Stomach (tissue), 9 donors: ENCODE measurements around the gene RAD21L1. TPM values are rescaled to one million over a fixed set of nuclear protein-coding genes. Genes with fewer than 3 reads are reported as not detected.

Experiments used
- DNase-seq, 2 donors: peaks; one replicate each; pipeline versions ENCODE4 v3.0.0 to v3.0.0-alpha.2; 2013 to 2019
- H3K27ac ChIP-seq, 5 donors: fragments of 200-600 bp in 4 of 5; sonication (generic) in 4 of 5; one replicate each; pipeline ENCODE4 v1.5.1; 2013 to 2019; ENCODE audit warnings: mild to moderate bottlenecking in 1 of 5, moderate library complexity in 1 of 5
- H3K27me3 ChIP-seq, 3 donors: fragments of 200-600 bp; sonication (generic); one replicate each; pipeline ENCODE4 v1.5.1; 2017 to 2019; ENCODE audit warnings: mixed run types in 1 of 3
- H3K36me3 ChIP-seq, 4 donors: fragments of 200-600 bp; sonication (generic); 1 replicate in 3 of 4; 2 replicates in 1 of 4; pipeline ENCODE4 v1.5.1; 2016 to 2019
- H3K4me1 ChIP-seq, 4 donors: fragments of 200-600 bp; sonication (generic); one replicate each; pipeline ENCODE4 v1.5.1; 2016 to 2019
- H3K4me3 ChIP-seq, 4 donors: fragments of 200-600 bp; sonication (generic) in 3 of 4; one replicate each; pipeline ENCODE4 v1.5.1; 2016 to 2019; ENCODE audit warnings: mild to moderate bottlenecking in 1 of 4
- H3K9me3 ChIP-seq, 4 donors: fragments of 200-600 bp; sonication (generic); one replicate each; pipeline ENCODE4 v1.5.1; 2016 to 2019
- EP300 ChIP-seq: sonication (generic); formaldehyde crosslinking; IDR thresholded peaks from one replicate; pipeline ENCODE4 v1.6.1; 2017; ENCODE audit warnings: antibody characterized with exemption
- POLR2A ChIP-seq, 4 donors: fragments of 450-650 bp; IDR thresholded peaks; one replicate each; pipeline ENCODE4 v1.6.1; 2016; ENCODE audit warnings: antibody characterized with exemption in 4 of 4, control low read depth in 2 of 4, mild to moderate bottlenecking in 1 of 4, moderate library complexity in 1 of 4
- POLR2AphosphoS5 ChIP-seq, 3 donors: sonication (generic); formaldehyde crosslinking; IDR thresholded peaks; one replicate each; pipeline ENCODE4 v1.6.1; 2016; ENCODE audit warnings: antibody characterized with exemption in 3 of 3
- whole genome bisulfite sequencing, 5 donors: extraction: QIAGEN DNeasy Blood & Tissue Kit in 3 of 5; methylation state at CpG; one replicate each; pipeline versions ENCODE4 v1.1.5 to v1.1.7; 2013 to 2018; 5-methylcytosine and 5-hydroxymethylcytosine counted together
- intact Hi-C: fragments of 100-400 bp; cut with DNase I; formaldehyde crosslinking; loops from one replicate; pipeline ENCODE4 v1.15.1; 2023; ENCODE audit warnings: low total_unique reads
- polyA plus RNA-seq, 3 donors: library from polyadenylated mRNA; stranded (reverse); fragments of 200-250 nt; gene quantifications; one replicate each; pipeline ENCODE4 v1.2.3, GENCODE V29; 2013
- total RNA-seq, 5 donors: library from RNA; depleted of rRNA; stranded (reverse); fragments of >200 nt; gene quantifications; one replicate each; pipeline versions ENCODE4 v1.1.0 to v1.2.3, GENCODE V29; 2014 to 2016
- TF ChIP-seq, protein P1 (sequence below), 7 experiments: fragments of 450-650 bp in 4 of 7; fragments of 200-600 bp in 3 of 7; sonication (generic) in 3 of 7; IDR thresholded peaks; one replicate each; pipeline ENCODE4 v1.5.1; 2016 to 2019; ENCODE audit warnings: antibody characterized with exemption in 7 of 7, control low read depth in 2 of 7, mild to moderate bottlenecking in 1 of 7
- donor health status: healthy with polysubstance abuse.
- donor health status: Bipolar disorder and iron deficiency.
- donor health status: healthy.

Gene RAD21L1
- total and polyA plus RNA-seq, 8 donors, result not detected

DNA sequence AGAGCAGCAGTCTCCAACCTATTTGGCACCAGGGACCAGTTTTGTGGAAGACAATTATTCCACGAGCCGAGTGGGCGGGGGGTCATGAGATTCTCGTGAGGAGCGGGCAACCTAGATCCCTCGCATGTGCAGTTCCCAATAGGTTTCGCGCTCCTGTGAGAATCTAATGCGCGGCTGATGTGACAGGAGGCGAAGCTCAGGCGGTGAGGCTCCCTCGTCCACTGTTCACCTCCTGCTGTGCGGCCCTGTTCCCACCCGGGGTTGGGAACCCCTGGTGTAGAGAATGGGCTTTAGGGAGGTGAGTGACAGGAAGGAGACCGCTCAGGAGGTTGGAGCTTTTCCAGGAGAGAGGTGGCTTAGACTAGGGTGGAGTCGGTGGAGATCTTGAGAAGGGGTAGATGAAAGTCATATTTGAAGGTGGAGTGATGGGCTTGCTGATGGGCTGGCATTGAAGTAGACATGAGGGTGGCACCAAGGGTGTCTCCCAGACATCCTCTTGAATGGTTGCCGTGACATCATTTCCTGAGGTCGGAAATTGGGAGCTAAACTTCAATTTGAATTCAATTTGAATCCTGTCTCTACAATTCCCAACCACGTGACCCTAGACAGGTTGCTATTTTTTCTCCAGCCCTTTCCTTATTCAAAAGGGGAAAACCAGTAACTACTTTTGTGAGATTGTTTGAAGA, 1.5 kb upstream of the RAD21L1 start:
- TF ChIP-seq POLR2AphosphoS5 (IDR thresholded peaks at IDR 0.05) (no peak), POLR2A (IDR thresholded peaks at IDR 0.05) (no peak), EP300 (no peak)
- TF ChIP-seq, protein P1, sequence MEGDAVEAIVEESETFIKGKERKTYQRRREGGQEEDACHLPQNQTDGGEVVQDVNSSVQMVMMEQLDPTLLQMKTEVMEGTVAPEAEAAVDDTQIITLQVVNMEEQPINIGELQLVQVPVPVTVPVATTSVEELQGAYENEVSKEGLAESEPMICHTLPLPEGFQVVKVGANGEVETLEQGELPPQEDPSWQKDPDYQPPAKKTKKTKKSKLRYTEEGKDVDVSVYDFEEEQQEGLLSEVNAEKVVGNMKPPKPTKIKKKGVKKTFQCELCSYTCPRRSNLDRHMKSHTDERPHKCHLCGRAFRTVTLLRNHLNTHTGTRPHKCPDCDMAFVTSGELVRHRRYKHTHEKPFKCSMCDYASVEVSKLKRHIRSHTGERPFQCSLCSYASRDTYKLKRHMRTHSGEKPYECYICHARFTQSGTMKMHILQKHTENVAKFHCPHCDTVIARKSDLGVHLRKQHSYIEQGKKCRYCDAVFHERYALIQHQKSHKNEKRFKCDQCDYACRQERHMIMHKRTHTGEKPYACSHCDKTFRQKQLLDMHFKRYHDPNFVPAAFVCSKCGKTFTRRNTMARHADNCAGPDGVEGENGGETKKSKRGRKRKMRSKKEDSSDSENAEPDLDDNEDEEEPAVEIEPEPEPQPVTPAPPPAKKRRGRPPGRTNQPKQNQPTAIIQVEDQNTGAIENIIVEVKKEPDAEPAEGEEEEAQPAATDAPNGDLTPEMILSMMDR (IDR thresholded peaks at IDR 0.05), result no peak
- WGBS, 5 donors, result 82 to 86% (median 83%) methylated on average over 19 to 20 of the region's 20 CpGs

DNA sequence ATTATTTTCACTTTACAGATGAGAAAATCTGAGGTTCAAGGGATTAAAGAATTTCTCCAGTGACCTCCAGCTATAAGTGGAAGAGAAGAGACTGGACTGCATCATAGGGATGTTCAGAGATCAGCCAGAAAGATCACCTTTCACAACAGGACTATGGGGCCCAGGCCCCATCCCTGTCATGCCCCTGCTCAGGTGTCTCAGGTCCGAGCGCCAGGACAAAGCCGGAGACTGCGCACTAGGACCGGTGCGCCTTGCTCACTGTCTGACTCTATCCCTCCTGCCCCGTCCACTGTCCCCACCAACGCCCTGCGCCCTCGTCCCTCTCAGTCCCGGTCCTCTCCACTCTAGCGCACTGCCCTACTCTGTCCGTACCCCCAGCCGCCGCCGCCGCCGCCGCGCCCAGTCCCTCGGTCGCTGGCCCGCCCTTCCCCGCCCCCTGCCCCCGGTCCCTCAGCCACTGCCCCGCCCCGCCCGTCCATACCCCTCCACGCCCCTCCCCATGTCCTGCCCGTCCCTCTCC, 521 bp upstream of the RAD21L1 start:
- Histone ChIP-seq H3K27ac (peak overlapping the region in 2 of 5 donors; percentile 44 to 47), H3K9me3 (no peaks in the 10 kb centered on the region), H3K36me3 (no peaks in the 10 kb centered on the region), H3K27me3 (peaks cover 0 to 47% (median 15%) of the 10 kb centered on the region in 3 donors), H3K4me1 (peaks cover 12 to 23% (median 21%) of the 10 kb centered on the region in 4 donors), H3K4me3 (peak overlapping the region; percentile 42 to 74 (median 72))
- WGBS, 5 donors, result 2 to 7% (median 4%) methylated on average over 18 to 30 of the region's 30 CpGs
- DNase-seq, result no peak
- TF ChIP-seq, protein P1 (IDR thresholded peaks at IDR 0.05), result no peak
- TF ChIP-seq EP300, result no peak
- no peak for TF ChIP-seq POLR2AphosphoS5 (IDR thresholded peaks at IDR 0.05)
- TF ChIP-seq POLR2A (IDR thresholded peaks at IDR 0.05), result no peak
- intact Hi-C loops, result no loop called here

More for the DNA sequence above, 1.5 kb upstream of the RAD21L1 start:
- Histone ChIP-seq H3K4me3 (no peak overlapping the region), H3K4me1 (peaks cover 12 to 23% (median 21%) of the 10 kb centered on the region in 4 donors), H3K9me3 (no peaks in the 10 kb centered on the region), H3K27me3 (peaks cover 0 to 37% (median 15%) of the 10 kb centered on the region in 3 donors), H3K36me3 (no peaks in the 10 kb centered on the region), H3K27ac (no peak overlapping the region)
- intact Hi-C loops, result no loop called here
- no peak for DNase-seq

DNA sequence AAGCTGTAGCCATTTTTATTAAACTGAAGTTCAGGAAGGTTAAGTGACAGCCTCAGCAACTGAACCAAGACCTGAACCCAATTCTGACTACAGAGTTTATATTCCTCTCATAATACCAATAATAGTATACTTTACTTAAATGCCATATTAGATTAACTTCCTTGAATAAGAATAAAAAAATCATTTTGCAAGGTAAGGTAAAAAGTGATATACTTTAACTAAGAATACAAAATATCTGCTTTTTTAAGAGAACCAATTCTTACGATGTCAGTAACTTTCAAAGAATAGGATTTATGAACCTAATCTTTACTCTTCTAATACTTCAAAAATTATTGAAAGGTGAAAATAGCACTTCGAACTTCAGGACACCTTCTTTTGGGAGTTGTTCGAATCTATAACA, 3.7 kb downstream of the RAD21L1 start:
- intact Hi-C loops, result no loop called here
- WGBS, 5 donors, result 79 to 92% (median 90%) methylated on average over 3 of the region's 3 CpGs
- no peak overlapping the region for H3K27ac ChIP-seq

DNA sequence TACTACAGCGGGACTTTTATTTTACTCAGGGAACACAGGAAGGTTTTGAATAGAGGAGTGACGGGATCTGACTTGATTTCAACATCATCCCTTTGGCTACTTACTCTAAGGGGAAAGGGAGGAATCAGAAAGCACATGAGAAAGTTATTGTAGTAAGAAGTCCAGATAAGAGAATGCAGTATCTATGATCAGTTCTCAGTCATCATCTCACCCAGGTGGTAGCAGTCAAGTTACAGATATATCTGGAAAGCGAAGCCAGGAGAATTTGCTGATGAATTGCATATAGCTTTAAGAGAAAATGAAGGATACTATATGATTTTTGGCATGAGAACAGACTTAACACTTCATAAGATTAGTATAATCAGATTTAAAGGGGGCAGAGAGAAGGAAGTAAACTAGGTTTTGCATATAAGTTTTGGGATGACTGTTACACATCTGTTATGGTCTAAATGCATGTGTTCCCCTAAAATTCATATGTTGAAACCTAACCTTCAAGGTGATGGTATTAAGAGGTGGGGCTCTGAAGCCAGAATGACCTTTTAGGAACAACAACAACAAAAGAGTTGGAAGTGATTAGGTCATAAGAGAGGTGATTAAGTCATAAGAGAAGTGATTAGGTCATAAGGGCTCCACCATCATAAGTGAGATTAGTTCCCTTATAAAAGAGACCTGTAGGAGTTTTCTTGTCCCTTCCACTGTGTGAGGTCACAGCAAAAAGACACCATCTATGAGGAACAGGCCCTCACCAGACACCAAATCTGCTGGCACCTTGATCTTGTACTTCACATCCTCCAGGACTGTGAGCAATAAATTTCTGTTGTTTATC, 6.7 kb downstream of the RAD21L1 start:
- intact Hi-C loops, result no loop called here
- Histone ChIP-seq H3K4me3 (no peak overlapping the region), H3K4me1 (no peaks in the 10 kb centered on the region), H3K27me3 (peaks cover 0 to 42% (median 0%) of the 10 kb centered on the region in 3 donors), H3K9me3 (no peaks in the 10 kb centered on the region), H3K36me3 (no peaks in the 10 kb centered on the region), H3K27ac (no peak overlapping the region)
- 88 to 93% (median 90%) methylated on average over 3 of the region's 3 CpGs for WGBS, 5 donors
- DNase-seq, result no peak
- TF ChIP-seq POLR2AphosphoS5 (IDR thresholded peaks at IDR 0.05), result no peak
- TF ChIP-seq, protein P1 (IDR thresholded peaks at IDR 0.05), result no peak
- TF ChIP-seq EP300, result no peak
- TF ChIP-seq POLR2A (IDR thresholded peaks at IDR 0.05), result no peak

More for the DNA sequence above, 3.7 kb downstream of the RAD21L1 start:
- Histone ChIP-seq H3K4me3 (no peak overlapping the region), H3K27me3 (peaks cover 0 to 55% (median 15%) of the 10 kb centered on the region in 3 donors), H3K4me1 (peaks cover 12 to 23% (median 21%) of the 10 kb centered on the region in 4 donors), H3K9me3 (no peaks in the 10 kb centered on the region), H3K36me3 (no peaks in the 10 kb centered on the region)
- TF ChIP-seq EP300 (no peak), POLR2A (IDR thresholded peaks at IDR 0.05) (no peak), POLR2AphosphoS5 (IDR thresholded peaks at IDR 0.05) (no peak)
- TF ChIP-seq, protein P1 (IDR thresholded peaks at IDR 0.05), result no peak
- DNase-seq, result no peak
